Small intestine (tissue), 7 donors: ENCODE results near the gene GAL3ST2. TPM values are rescaled to one million over a fixed set of nuclear protein-coding genes. Genes with fewer than 3 reads are reported as not detected.
"Not testable (repeated sequence)": the region's sequence is repeated elsewhere in the genome, so short reads cannot be mapped to it uniquely, and the experiment has no call there.

ENCODE experiments used
- DNase-seq, 2 donors: peaks; one replicate each; pipeline versions ENCODE4 v3.0.0 to v3.0.0-alpha.2; 2013
- FAIRE-seq: peaks from 2 replicates; lab custom pipeline; 2012; peaks lifted over from hg19 to GRCh38; lab: Jason Lieb, UNC
- H3K27ac ChIP-seq, 3 donors: one replicate each; pipeline ENCODE4 v1.5.1; 2013; ENCODE audit warnings: low read length in 2 of 3, mild to moderate bottlenecking in 2 of 3, control low read depth in 1 of 3, inconsistent platforms in 1 of 3, low read depth in 1 of 3, moderate library complexity in 1 of 3
- H3K27me3 ChIP-seq, 3 donors: one replicate each; pipeline ENCODE4 v1.6.1; 2013; ENCODE audit warnings: low read length in 3 of 3, inconsistent platforms in 1 of 3; ENCODE audit not compliant: control insufficient read depth in 3 of 3, insufficient read depth in 3 of 3
- H3K36me3 ChIP-seq, 3 donors: one replicate each; pipeline ENCODE4 v1.6.1; 2013; ENCODE audit warnings: low read length in 3 of 3, inconsistent platforms in 1 of 3, low read depth in 1 of 3, mild to moderate bottlenecking in 1 of 3, moderate library complexity in 1 of 3; ENCODE audit not compliant: control insufficient read depth in 3 of 3, insufficient read depth in 2 of 3
- H3K4me1 ChIP-seq, 3 donors: one replicate each; pipeline ENCODE4 v1.6.1; 2013; ENCODE audit warnings: low read length in 2 of 3, inconsistent platforms in 1 of 3, low read depth in 1 of 3, mild to moderate bottlenecking in 1 of 3, moderate library complexity in 1 of 3; ENCODE audit not compliant: control insufficient read depth in 3 of 3, insufficient read depth in 2 of 3
- H3K4me3 ChIP-seq, 3 donors: one replicate each; pipeline ENCODE4 v1.5.1; 2013; ENCODE audit warnings: low read length in 3 of 3, control low read depth in 1 of 3, inconsistent platforms in 1 of 3, low read depth in 1 of 3, mild to moderate bottlenecking in 1 of 3, moderate library complexity in 1 of 3
- H3K9me3 ChIP-seq, 2 donors: one replicate each; pipeline ENCODE4 v1.6.1; 2013; ENCODE audit warnings: low read depth in 1 of 2, low read length in 1 of 2; ENCODE audit not compliant: control insufficient read depth in 2 of 2, insufficient read depth in 1 of 2
- WGBS, 3 donors: extraction: QIAGEN DNeasy Blood & Tissue Kit; methylation state at CpG; one replicate each; pipeline ENCODE4 v1.1.7; 2013; 5-methylcytosine and 5-hydroxymethylcytosine counted together
- polyA plus RNA-seq, 4 donors: library from polyadenylated mRNA; stranded (reverse) in 3 of 4; unstranded in 1 of 4; fragments of 200-250 nt in 3 of 4; fragments of 120-200 nt in 1 of 4; gene quantifications; one replicate each; pipeline versions ENCODE4 v1.2.1 to v1.2.3, GENCODE V29; 2013
- donor health status: healthy with polysubstance abuse.
- donor health status: control.
- donor health status: control.
- donor health status: Bipolar disorder and iron deficiency.
- donor health status: healthy.

Gene GAL3ST2
- polyA plus RNA-seq, 4 donors, result 0.03 to 0.04 TPM; not detected in 2

- WGBS, 3 donors, result 81 to 88% (median 86%) methylated on average over 4 of the region's 4 CpGs
- H3K27me3 ChIP-seq, result no peaks in the 10 kb centered on the region
- H3K9me3 ChIP-seq, result no peaks in the 10 kb centered on the region
- no peaks in the 10 kb centered on the region for H3K4me1 ChIP-seq
- no peaks in the 10 kb centered on the region for H3K36me3 ChIP-seq
- no peak overlapping the region for H3K4me3 ChIP-seq
- DNase-seq, result no peak
- FAIRE-seq, result no peak
- no peak overlapping the region for H3K27ac ChIP-seq
Measured at GRCh38 chr2:241788135-241788534, 11.5 kb downstream of the GAL3ST2 start.

GRCh38 chr2:241788572-241788971 lies 11.9 kb downstream of the GAL3ST2 start:
- no peak overlapping the region for H3K27ac ChIP-seq
- 31 to 38% (median 37%) methylated on average over 3 of the region's 3 CpGs for WGBS, 3 donors
- no peaks in the 10 kb centered on the region for H3K4me1 ChIP-seq
- DNase-seq (no peak), FAIRE-seq (no peak)
- no peak overlapping the region for H3K4me3 ChIP-seq
- no peaks in the 10 kb centered on the region for H3K9me3 ChIP-seq
- H3K36me3 ChIP-seq, result no peaks in the 10 kb centered on the region
- no peaks in the 10 kb centered on the region for H3K27me3 ChIP-seq

DNA sequence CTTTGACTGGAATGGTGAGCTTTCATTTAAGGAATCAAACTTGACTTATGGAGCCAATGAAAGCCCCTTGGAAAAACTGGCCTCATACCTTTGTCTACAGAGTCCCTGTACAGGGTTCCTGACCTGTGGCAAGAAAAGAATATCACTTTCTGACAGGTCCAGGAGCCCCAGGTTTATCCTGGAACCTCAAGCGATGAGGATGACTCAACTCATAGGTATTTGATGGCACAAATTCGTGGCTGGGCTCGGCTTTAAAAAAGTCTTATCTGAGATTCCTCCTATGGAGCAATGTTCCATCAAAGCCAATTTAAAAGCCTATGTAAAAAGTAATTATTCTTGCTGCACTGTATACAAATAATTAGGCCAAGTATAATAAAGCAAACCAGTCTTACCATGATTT lies 14.8 kb downstream of the GAL3ST2 start:
- H3K27me3 ChIP-seq, H3K4me3 ChIP-seq, DNase-seq, FAIRE-seq, H3K27ac ChIP-seq, H3K9me3 ChIP-seq, H3K4me1 ChIP-seq, H3K36me3 ChIP-seq: not testable (repeated sequence)
- WGBS, 3 donors, result 31 to 65% (median 58%) methylated on average over 3 of the region's 3 CpGs

DNA sequence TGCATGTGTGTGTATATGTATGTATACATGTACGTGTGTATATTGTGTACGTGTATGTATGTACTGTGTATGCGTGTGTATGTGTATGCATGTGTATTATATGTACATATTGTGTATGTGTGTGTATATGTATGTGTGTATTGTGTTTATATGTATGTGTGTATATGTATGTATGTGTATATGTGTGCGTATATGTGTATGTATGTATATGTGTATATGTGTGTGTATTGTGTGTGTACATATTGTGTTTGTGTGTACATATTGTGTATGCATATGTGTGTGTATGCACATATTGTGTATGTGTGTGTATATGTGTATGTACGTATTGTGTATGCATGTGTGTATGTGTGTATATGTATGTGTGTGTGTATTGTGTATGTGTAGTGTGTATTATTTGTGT lies 16.8 kb downstream of the GAL3ST2 start:
- WGBS, 3 donors, result 94 to 96% (median 96%) methylated on average over 5 of the region's 5 CpGs
- H3K4me3 ChIP-seq, result no peak overlapping the region
- H3K4me1 ChIP-seq, result no peaks in the 10 kb centered on the region
- FAIRE-seq (no peak), DNase-seq (no peak)
- no peaks in the 10 kb centered on the region for H3K9me3 ChIP-seq
- H3K36me3 ChIP-seq, result no peaks in the 10 kb centered on the region
- no peaks in the 10 kb centered on the region for H3K27me3 ChIP-seq
- H3K27ac ChIP-seq, result no peak overlapping the region

GRCh38 chr2:241794250-241794823 lies 17.7 kb downstream of the GAL3ST2 start:
- Histone ChIP-seq H3K27me3 (no peaks in the 10 kb centered on the region), H3K4me3 (no peak overlapping the region), H3K9me3 (no peaks in the 10 kb centered on the region), H3K36me3 (no peaks in the 10 kb centered on the region), H3K4me1 (no peaks in the 10 kb centered on the region), H3K27ac (no peak overlapping the region)
- FAIRE-seq (no peak), DNase-seq (no peak)
- WGBS, 3 donors, result 88 to 91% (median 90%) methylated on average over 10 of the region's 10 CpGs

DNA sequence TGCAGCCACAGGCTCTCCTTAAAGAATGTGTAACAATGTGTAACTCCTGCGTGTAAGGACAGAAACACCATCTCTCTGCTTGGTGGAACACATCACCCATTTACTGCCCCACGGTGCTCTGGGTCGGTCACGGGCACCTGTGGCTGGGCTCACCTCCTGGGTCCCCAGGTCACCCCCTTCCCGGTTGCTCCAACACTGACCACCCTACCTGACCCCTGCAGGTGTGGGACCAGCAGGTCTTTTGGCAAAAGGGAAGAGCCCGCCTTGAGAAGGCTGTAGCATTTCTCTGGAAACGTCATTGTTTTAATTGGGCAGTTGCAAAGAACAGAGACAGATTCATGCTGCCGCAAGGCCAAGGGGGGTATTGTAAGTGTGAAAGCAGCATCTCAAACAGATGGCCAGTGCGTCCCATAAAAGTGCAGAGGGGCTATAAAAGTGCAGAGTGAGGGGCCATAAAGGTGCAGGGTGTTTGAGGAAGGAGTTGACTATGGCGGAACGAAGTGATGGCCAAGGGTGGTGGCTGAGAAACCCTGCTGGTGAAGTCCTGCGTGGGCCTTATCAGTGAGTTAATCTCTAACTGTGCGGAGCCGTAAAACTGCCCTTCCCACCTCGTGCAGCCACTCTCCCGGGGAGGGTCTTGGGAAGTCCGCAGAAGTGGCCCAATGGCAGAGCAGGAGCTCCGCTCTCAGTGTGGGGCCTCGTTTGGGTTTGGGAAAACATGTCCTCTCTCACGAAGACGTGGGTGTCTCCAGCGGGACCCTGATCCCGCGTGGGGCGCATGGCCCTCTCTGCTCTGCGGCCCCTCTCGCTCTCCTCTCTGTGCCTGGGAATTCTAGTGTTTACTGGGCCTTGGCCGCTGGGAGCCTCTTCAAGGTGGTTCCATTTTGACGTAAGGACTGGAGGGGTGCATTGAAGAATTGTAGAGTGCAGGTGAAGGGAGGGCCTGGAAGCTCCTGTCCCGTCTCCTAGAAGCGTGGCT lies 18.7 kb downstream of the GAL3ST2 start:
- no peak for FAIRE-seq
- no peak overlapping the region for H3K27ac ChIP-seq
- no peak overlapping the region for H3K4me3 ChIP-seq
- no peaks in the 10 kb centered on the region for H3K4me1 ChIP-seq
- no peaks in the 10 kb centered on the region for H3K9me3 ChIP-seq
- WGBS, 3 donors, result 74 to 80% (median 78%) methylated on average over 31 of the region's 31 CpGs
- H3K36me3 ChIP-seq, result no peaks in the 10 kb centered on the region
- no peaks in the 10 kb centered on the region for H3K27me3 ChIP-seq
- DNase-seq, result peak in 1 of 2 donors; percentile 36

DNA sequence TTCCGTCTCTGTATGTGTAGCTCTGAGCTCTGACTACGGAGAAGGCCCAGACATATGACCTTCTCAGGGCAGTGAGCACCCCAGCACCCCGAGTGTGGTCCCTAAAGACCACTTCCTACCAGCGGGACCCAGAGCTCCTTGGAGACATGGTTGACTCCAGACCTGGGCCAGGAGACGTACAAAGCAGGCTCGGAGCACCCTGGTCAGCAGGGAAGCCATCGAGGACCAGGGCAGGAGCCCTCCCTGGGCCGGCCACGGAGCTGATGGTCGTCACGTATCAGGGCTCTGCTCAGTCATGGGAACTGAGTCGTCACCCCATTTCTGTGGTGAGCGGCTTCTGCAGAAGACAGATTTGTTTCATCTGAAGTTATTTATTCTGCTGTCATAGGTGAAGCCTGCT lies 19.6 kb downstream of the GAL3ST2 start:
- DNase-seq (no peak), FAIRE-seq (no peak)
- no peak overlapping the region for H3K27ac ChIP-seq
- 89 to 93% (median 92%) methylated on average over 13 of the region's 13 CpGs for WGBS, 3 donors
- no peaks in the 10 kb centered on the region for H3K36me3 ChIP-seq
- no peaks in the 10 kb centered on the region for H3K4me1 ChIP-seq
- no peak overlapping the region for H3K4me3 ChIP-seq
- H3K27me3 ChIP-seq, result no peaks in the 10 kb centered on the region
- no peaks in the 10 kb centered on the region for H3K9me3 ChIP-seq

GRCh38 chr2:241796610-241797138 lies 20.1 kb downstream of the GAL3ST2 start:
- Histone ChIP-seq H3K36me3 (no peaks in the 10 kb centered on the region), H3K4me1 (no peaks in the 10 kb centered on the region)

More at GRCh38 chr2:241796610-241797138, 20.1 kb downstream of the GAL3ST2 start:
- Histone ChIP-seq H3K9me3 (no peaks in the 10 kb centered on the region), H3K27me3 (peaks cover 0 to under 1% (median 0%) of the 10 kb centered on the region in 3 donors), H3K4me3 (no peak overlapping the region), H3K27ac (no peak overlapping the region)
- no peak for FAIRE-seq
- WGBS, 3 donors, result 78 to 86% (median 80%) methylated on average over 13 of the region's 13 CpGs
- no peak for DNase-seq
